Measurements from ENCODE around the gene ARHGEF28. TPM values are rescaled to one million over a fixed set of nuclear protein-coding genes. Genes with fewer than 3 reads are reported as not detected.

ARHGEF28 gene
- total and polyA plus RNA-seq, 2 of the 13 experiments (the other 11 are each of a cell fraction or from before 2014, with no cell fraction given): 17.4 to 34.1 TPM

DNA sequence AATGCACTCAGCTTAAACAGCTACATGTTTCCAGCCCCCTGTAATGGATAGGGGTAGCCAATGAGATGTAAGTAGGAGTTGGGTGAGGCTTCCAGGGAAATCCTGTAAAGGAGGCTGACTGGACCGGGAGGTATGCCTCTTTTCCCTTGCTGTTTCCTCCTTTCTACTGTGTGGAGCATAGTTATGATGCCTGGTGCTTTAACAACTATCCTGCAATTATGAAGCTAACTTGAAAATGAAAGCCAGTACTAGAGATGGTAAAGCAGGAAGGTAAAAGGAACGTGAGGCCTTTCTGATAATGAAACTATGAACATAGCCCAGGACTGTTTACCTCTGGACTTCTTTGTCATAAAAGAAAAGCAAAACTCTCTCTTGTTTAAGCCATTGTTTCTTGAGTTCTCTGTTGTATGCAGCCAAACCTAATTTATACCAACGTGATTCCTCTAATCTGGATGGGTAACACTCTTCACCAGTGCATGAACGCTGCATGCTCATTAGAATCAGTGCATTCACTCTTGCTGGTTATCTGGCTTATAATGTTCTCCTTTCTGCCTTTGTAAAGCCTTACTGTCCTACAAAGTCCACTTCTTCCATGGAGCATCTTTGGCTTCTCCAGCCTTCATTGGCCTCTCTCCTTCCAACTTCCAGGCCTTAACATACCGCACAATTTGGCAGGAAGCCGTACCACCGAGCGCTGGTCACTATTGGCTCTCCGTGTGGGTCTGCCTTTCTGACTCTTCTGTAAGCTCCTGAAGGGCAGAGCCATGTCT, 8.3 kb upstream of the ARHGEF28 start (continued):
- TF ChIP-seq, protein P1, sequence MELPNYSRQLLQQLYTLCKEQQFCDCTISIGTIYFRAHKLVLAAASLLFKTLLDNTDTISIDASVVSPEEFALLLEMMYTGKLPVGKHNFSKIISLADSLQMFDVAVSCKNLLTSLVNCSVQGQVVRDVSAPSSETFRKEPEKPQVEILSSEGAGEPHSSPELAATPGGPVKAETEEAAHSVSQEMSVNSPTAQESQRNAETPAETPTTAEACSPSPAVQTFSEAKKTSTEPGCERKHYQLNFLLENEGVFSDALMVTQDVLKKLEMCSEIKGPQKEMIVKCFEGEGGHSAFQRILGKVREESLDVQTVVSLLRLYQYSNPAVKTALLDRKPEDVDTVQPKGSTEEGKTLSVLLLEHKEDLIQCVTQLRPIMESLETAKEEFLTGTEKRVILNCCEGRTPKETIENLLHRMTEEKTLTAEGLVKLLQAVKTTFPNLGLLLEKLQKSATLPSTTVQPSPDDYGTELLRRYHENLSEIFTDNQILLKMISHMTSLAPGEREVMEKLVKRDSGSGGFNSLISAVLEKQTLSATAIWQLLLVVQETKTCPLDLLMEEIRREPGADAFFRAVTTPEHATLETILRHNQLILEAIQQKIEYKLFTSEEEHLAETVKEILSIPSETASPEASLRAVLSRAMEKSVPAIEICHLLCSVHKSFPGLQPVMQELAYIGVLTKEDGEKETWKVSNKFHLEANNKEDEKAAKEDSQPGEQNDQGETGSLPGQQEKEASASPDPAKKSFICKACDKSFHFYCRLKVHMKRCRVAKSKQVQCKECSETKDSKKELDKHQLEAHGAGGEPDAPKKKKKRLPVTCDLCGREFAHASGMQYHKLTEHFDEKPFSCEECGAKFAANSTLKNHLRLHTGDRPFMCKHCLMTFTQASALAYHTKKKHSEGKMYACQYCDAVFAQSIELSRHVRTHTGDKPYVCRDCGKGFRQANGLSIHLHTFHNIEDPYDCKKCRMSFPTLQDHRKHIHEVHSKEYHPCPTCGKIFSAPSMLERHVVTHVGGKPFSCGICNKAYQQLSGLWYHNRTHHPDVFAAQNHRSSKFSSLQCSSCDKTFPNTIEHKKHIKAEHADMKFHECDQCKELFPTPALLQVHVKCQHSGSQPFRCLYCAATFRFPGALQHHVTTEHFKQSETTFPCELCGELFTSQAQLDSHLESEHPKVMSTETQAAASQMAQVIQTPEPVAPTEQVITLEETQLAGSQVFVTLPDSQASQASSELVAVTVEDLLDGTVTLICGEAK (IDR thresholded peaks at IDR 0.05): no peak
- TF ChIP-seq, protein P1 (CRISPR knock-in tag; IDR thresholded peaks at IDR 0.05): no peak
- TF ChIP-seq TEAD3 (CRISPR knock-in tag; optimal IDR thresholded peaks at IDR 0.05; ENCODE audit: borderline replicate concordance): peak; percentile 45
- TF ChIP-seq RAD51 (IDR thresholded peaks at IDR 0.05; ENCODE audit: borderline replicate concordance): no peak
- no peak for TF ChIP-seq ZFP36L2 (CRISPR knock-in tag; IDR thresholded peaks at IDR 0.05)
